IPS DF 19.7 (cell line): ENCODE data around the gene HIVEP3.

Experiments used
- DNase-seq: peaks from one replicate; pipeline ENCODE4 v3.0.0-alpha.2; 2013; ENCODE audit warnings: low read depth, low spot score

Gene HIVEP3

DNA sequence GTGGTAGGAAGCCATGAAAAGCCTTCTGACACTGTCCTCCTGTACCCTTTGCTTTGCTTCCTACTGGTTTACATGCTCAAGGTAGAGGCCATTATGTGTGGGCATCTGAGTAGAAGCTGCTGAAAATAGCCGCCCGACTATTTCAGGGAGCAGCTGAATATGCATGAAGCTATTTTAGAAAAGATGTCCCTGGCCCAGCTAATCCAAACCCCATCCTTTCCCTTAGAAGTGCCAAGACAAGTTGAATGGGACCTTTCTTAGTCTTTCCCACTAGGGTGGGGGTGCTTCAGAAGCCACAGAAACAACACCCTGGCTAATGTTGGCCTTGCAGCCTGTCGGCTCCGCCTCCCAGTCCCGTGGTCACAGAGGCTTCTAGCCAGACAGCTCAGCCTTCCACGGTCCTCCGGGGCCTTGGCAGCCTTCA lies 229.2 kb downstream of the HIVEP3 start:
- DNase-seq: no peak

- no peak for DNase-seq
Measured at GRCh38 chr1:41689139-41689538, 229.6 kb downstream of the HIVEP3 start.

DNA sequence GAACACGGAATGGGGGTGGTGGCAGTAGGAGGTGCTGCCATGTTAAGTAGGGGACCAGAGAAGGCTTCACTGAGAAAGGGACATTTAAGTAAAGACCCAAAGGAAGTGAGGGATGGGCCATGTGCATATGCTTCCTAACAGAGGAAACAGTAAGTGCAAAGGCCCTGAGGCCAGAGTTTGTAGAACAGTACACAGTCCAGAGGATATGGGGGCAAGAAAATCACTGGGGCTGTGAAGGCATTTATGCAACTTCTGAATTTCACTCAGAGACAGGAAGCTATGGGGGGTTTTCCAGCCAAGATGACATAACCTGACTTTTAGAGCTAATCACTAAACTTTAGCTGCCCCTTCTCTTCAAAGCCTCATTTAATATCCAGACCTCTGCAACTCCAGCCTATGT lies 231.7 kb downstream of the HIVEP3 start:
- DNase-seq: no peak

DNA sequence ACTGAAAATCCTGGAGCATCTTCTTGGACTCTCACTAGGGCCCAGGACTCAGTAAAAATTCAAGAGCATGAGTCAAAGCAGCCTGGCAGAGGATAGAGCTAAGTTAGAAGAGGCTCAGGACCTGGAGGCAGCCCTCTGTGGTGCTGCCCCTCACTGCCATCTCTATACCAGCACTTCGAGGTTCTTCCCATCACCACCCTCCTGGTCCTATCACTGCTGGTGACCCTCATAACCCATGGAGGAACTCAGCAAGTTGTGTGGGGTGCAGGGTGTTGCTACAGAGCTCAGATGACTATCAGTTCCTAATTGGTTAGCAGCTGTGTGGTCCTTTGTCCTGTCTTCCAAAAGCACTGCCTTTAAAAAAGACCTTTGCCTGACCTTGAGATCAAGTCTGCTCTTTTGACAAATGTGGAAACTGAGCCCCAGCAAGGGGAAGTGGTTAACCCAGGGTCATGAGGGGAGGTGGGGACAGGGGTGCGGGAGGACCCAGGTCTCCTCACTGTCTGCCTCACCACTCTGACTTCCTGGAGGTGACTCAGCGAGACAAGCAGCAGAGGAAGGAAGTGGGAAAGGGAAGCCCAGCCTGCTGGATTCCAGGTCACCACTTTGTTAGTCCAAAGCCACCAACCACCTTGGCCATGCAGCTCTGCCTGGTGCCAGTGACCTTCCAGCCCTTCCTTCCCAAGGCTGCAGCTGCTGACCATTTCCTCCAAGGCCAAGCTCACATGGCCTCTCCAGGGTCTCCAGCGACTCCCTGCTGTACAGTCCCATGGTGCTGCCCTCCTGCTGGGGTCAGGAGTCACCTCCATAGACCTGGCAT lies 234.8 kb downstream of the HIVEP3 start:
- DNase-seq: no peak

DNA sequence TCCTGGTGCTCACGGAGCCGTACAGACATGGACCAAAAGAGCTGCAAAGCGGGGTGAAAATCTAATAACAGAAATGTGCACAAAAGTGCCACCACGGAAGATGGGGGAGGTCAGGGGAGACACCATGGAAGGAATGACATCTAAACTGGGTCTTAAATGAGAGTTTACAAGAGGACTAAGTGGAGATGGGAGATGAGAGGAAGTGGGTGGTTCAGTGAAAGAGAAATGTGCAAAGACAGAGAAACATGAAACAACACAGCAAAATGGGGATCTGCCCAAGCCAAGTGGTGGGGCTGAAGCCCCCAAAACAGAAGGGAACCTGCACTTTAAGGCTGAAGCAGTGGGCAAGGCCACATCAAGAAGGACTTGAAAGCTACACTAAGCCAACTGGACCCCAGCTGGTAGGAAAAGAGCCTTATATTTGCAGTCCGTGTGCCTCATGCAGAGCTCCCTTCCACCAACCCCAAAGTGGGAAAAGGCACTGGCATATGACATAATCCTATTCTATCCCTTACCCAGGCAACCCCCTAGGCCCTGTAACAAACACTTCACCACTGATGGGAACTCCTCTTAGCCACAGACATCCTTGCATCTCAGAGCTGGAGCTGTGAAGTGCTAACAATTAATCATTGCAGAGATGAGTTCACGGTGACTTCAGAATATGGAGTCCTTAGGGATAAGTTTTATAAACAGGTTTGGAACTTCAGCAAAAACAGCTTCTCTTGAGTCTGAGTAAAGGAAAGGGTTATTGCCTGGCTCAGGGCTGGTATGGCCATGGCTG lies 235.7 kb downstream of the HIVEP3 start:
- DNase-seq: no peak

GRCh38 chr1:41682149-41682548 lies 236.6 kb downstream of the HIVEP3 start:
- DNase-seq: no peak

GRCh38 chr1:41681331-41682098 lies 237.2 kb downstream of the HIVEP3 start:
- DNase-seq: no peak

GRCh38 chr1:41679994-41680393 lies 238.7 kb downstream of the HIVEP3 start:
- DNase-seq: no peak

DNA sequence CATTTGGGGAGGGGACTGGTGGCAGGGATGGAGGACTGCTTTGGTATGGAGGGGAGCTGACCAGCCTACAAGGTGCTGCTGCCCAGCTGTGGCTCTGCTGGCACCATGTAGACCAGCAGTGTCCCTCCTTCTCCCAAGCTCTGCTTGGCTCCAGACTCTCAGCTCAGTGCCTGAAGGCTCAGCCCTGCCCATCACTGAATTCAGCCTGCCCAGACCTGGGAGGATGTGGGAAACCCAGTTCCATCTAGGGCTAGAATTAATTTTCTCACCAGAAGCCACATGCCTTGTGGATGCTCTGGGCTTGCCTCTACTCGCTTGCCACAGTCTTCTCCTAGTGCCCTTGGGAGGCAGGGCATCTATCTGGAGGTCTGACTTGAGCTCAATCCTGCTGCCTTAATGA lies 239.2 kb downstream of the HIVEP3 start:
- no peak for DNase-seq

DNA sequence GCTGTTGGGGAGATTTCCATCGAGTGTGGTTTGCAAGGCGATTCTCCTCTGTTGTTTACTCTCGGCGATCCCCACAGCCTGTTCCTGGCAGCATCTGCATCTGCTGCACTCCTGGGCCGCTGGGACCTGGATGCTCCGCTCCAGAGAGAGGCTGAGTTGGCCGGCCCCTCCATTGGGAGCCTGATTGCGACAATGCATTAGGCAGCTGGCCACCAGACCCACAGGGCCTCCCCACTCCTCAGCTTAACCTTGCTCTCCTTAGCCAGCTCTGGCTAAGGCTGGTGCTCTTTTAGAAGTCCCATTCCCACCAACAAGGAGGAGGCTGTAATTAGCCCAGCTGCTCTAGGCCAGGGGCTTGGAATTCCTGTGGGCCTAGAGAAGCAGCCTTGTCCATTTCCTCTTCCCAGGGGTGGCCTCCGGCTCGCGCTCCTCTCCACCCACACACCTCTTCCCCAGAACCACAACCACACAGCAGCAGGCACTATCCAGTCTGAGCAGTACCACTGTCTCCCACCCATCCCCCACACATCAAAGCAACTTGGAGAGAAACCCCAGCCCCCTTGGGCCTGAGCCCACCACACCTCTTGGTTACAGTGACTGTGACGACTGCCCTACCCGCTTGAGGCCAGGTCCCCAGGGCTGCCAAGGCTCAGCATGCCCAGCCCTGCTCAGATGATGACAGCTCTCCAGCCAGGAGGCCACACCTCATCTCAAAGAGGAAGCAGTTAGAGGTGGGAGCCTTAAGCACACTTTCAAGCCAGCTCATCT lies 240.4 kb downstream of the HIVEP3 start:
- DNase-seq: no peak

DNA sequence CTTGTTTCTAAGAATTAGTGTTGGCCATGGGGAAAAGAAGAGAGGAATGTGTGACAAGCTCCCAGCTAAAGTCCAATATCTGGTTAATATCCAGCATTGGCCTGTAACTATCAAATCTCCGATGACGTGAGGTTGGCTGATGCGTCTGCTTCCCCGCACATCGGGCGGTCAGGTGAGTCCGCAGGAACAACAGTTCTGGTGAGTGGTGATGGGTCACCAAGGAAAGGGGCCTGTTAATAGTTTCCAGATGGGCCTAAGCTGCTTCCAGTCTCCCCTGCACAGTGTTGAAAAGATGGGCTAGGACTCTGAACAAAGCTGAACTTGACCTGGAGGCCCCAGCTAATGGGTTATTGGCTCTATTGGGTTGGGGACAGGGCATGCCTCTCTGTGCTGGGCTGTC lies 241.1 kb downstream of the HIVEP3 start:
- DNase-seq: no peak

- no peak for DNase-seq
Measured at GRCh38 chr1:41675401-41675800, 243.3 kb downstream of the HIVEP3 start.

GRCh38 chr1:41674522-41674921 lies 244.2 kb downstream of the HIVEP3 start:
- DNase-seq: no peak

GRCh38 chr1:41673806-41674205 lies 244.9 kb downstream of the HIVEP3 start:
- DNase-seq: no peak

GRCh38 chr1:41673378-41673777 lies 245.3 kb downstream of the HIVEP3 start:
- DNase-seq: no peak

- DNase-seq: no peak
Measured at GRCh38 chr1:41672641-41673361, 245.9 kb downstream of the HIVEP3 start.

DNA sequence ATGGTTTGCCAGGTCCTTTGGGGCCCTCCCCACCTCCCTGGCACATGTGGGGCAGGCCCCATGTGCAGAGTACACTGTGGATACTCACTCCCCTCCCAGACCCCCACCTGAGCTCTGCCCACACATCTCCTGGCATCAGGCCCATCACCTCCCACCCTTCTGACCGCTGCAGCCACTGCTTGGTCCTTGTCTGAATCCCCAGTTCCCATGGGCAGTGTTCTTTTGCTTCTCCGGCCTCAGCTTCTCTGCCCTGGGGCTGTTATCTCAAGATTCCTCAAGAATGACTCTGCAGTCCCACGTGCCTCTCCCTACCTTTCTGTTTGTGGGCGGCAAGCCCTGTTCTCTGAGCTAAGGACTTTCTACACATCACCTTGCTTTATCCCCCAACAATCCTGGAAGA lies 246.5 kb downstream of the HIVEP3 start:
- no peak for DNase-seq

DNA sequence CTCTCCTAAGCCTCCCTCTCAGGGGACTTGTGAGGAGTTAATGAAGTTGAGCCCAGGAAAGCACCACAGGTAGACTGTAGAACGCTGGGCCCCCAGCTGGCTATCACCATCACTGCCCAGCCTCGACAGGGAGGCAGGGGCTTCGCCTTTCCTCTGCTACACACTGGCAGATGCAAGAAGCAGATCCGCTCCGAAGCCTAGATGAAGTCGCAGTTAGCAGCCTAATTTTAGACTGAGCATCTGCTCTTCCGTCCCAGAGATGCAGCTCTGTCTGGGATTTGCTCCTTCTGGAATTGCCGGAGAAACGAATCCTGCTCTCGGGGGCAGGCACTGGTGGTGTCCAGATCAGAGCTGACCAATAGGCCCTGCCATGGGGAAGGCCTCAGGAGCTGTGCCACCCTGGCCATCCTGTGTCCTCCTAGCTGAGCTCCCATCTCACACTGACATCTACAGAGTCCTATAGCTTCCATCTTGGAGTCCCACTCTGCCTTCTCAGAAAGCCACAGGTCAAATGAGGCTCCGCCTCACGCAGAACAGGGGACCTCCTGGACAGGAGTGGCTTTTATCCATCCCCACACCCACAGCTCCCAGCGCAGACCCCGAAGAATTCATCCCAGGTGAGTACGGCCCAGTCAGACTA lies 247.5 kb downstream of the HIVEP3 start:
- no peak for DNase-seq

DNA sequence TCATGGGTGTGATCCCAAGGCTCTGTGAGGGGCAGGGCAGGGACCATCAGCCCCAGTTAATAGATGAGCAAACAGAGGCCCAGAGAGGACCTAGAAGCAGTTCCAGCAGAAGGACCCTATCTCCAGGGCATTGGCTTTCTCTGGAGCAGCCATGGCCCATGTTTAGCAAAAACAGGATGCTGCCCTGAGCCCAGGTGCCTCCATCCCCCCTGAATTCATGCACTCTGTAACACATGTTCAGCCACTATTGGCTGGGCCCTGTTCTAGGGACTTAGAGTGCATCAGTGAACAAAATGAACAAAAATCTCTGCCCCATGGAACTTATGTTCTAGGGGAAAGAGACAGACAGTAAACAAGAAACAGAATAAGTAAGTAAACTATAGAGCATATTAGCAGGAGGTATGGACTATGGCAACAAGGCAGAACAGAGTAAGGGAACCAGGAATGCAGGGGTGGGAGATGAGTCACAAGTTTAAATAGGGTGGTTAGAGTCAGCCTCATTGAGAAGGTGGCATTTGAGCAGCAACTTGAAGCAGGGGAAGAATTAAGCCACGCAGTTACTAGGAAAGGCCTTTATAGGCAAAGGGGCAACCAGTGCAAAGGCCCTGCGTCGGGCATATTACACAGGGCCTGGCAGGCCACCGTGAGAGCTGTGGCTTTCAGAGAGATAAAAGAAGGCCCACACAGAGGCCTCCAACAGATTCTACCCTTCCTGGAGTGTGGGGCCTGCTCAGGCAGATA lies 248.3 kb downstream of the HIVEP3 start:
- DNase-seq: no peak

GRCh38 chr1:41668967-41669366 lies 249.8 kb downstream of the HIVEP3 start:
- no peak for DNase-seq
